Midbrain (tissue), 1 donor: ENCODE results near the gene CCP110.
A peak's percentile ranks its signal among the peaks of the same experiment; 100 is the strongest.

Source experiments
- DNase-seq: peaks from one replicate; lab custom pipeline; 2025; lab: John Stamatoyannopoulos, UW

CCP110 gene

DNA sequence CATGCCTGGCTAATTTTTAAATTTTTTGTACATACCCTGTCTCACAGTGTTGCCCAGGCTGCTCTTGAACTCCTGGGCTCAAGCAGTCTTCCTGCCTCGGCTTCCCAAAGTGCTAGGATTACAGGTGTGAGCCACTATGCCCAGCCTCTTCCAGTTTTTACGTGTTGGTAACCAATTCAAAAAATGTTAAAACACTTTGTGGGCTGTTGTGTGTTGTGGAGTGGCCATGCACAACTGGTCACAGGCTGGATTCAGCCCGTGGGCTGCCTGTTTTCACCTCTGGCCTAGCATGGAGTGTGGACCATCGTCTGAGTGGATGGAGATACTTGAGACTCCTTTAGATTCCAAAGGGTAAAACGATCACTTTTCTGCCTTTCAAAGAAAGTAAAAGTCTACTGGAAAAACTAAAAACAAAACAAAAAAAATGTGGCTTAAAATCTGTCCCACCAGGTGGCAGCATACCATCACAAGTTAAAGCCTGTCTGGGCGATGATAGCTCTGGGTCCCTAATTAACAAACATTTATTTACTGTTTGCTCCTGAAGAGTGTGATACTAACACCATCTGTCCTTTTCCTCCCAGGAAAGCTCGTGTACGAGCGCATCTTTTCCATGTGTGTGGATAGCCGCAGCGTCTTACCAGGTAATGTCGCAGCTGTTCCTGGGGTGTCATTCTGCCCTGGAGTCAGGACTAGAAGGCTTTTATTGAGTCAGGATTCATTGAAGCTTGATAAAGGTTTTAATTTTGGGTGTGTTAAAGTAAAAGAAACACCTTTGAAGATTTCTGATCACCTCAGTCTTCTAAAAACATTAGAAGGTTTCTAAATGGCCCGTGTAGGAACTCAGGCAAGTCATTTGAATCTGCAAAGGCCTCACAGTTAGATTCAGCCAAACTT lies 77.6 kb downstream of the CCP110 start:
- peak; percentile 77 for DNase-seq
